ENCODE results near the gene WDR81.
A peak's percentile ranks its signal among the peaks of the same experiment; 100 is the strongest.

WDR81 gene

GRCh38 chr17:1730326-1731193, 6.1 kb downstream of the WDR81 start:
- H3K27ac ChIP-seq: peak overlapping the region; percentile 35; the same call in 1 of the 2 replicates
- no peak overlapping the region for H3K9ac ChIP-seq
- H4K20me1 ChIP-seq: no peaks in the 10 kb centered on the region
- H3K4me3 ChIP-seq: no peak overlapping the region
- no peak for TF ChIP-seq Cebpa-rat (IDR thresholded peaks at IDR 0.05)
- no peaks in the 10 kb centered on the region for H3K27me3 ChIP-seq
- peaks cover 67% of the 10 kb centered on the region for H3K36me3 ChIP-seq
- H3K4me1 ChIP-seq: peaks cover 95% of the 10 kb centered on the region
- H3K4me2 ChIP-seq: no peak overlapping the region
- H3K9me3 ChIP-seq: no peaks in the 10 kb centered on the region

- H3K4me3 ChIP-seq: no peak overlapping the region
- no peaks in the 10 kb centered on the region for H4K20me1 ChIP-seq
- no peak overlapping the region for H3K4me2 ChIP-seq
- 0 out of 2 replicates have a peak overlapping the region, but pooled peaks have one; percentile 35 for H3K27ac ChIP-seq
- peaks cover 65% of the 10 kb centered on the region for H3K36me3 ChIP-seq
- TF ChIP-seq Cebpa-rat (IDR thresholded peaks at IDR 0.05): no peak
- no peaks in the 10 kb centered on the region for H3K27me3 ChIP-seq
- H3K9ac ChIP-seq: no peak overlapping the region
- H3K9me3 ChIP-seq: no peaks in the 10 kb centered on the region
- peaks cover 95% of the 10 kb centered on the region for H3K4me1 ChIP-seq
Measured at GRCh38 chr17:1731194-1731506, 6.6 kb downstream of the WDR81 start.

GRCh38 chr17:1732241-1732832, 7.8 kb downstream of the WDR81 start:
- H3K4me1 ChIP-seq: peaks cover 94% of the 10 kb centered on the region
- no peak overlapping the region for H3K4me3 ChIP-seq
- 0 out of 2 replicates have a peak overlapping the region, but pooled peaks have one; percentile 32 for H3K9ac ChIP-seq
- H3K27ac ChIP-seq: peak overlapping the region; percentile 64
- no peaks in the 10 kb centered on the region for H3K9me3 ChIP-seq
- peaks cover 62% of the 10 kb centered on the region for H3K36me3 ChIP-seq
- no peaks in the 10 kb centered on the region for H4K20me1 ChIP-seq
- H3K4me2 ChIP-seq: peak overlapping the region; percentile 75
- no peak for TF ChIP-seq Cebpa-rat (IDR thresholded peaks at IDR 0.05)
- no peaks in the 10 kb centered on the region for H3K27me3 ChIP-seq

GRCh38 chr17:1732833-1733321, 8.4 kb downstream of the WDR81 start:
- no peak overlapping the region for H3K4me3 ChIP-seq
- H3K4me1 ChIP-seq: peaks cover 88% of the 10 kb centered on the region
- no peaks in the 10 kb centered on the region for H4K20me1 ChIP-seq
- 0 out of 2 replicates have a peak overlapping the region, but pooled peaks have one; percentile 32 for H3K9ac ChIP-seq
- peak overlapping the region; percentile 64 for H3K27ac ChIP-seq
- peak overlapping the region; percentile 75 for H3K4me2 ChIP-seq
- H3K9me3 ChIP-seq: no peaks in the 10 kb centered on the region
- TF ChIP-seq Cebpa-rat (IDR thresholded peaks at IDR 0.05): no peak
- H3K36me3 ChIP-seq: peaks cover 62% of the 10 kb centered on the region
- H3K27me3 ChIP-seq: no peaks in the 10 kb centered on the region

DNA sequence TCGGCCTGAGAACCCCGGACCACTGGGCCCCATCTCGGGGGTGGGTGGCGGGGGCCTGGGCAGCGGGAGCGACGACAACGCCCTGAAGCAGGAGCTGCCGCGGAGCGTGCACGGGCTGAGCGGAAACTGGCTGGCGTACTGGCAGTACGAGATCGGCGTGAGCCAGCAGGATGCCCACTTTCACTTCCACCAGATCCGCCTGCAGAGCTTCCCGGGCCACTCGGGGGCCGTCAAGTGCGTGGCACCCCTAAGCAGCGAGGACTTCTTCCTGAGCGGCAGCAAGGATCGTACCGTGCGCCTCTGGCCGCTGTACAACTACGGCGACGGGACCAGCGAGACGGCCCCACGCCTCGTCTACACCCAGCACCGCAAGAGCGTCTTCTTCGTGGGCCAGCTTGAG, 9.3 kb downstream of the WDR81 start:
- H3K36me3 ChIP-seq: peaks cover 58% of the 10 kb centered on the region
- H3K27ac ChIP-seq: peak overlapping the region; percentile 44
- H3K9me3 ChIP-seq: no peaks in the 10 kb centered on the region
- TF ChIP-seq Cebpa-rat (IDR thresholded peaks at IDR 0.05): no peak
- H3K27me3 ChIP-seq: no peaks in the 10 kb centered on the region
- peak overlapping the region; percentile 75 for H3K4me2 ChIP-seq
- no peak overlapping the region for H3K9ac ChIP-seq
- peaks cover 79% of the 10 kb centered on the region for H3K4me1 ChIP-seq
- no peak overlapping the region for H3K4me3 ChIP-seq
- H4K20me1 ChIP-seq: no peaks in the 10 kb centered on the region

GRCh38 chr17:1735418-1735817, 10.9 kb downstream of the WDR81 start:
- Histone ChIP-seq H3K9ac (0 out of 2 replicates have a peak overlapping the region, but pooled peaks have one; percentile 15), H3K4me3 (no peak overlapping the region), H4K20me1 (no peaks in the 10 kb centered on the region), H3K4me2 (peak overlapping the region; percentile 34), H3K27me3 (no peaks in the 10 kb centered on the region), H3K4me1 (peaks cover 65% of the 10 kb centered on the region), H3K9me3 (no peaks in the 10 kb centered on the region), H3K27ac (peak overlapping the region; percentile 16), H3K36me3 (peaks cover 53% of the 10 kb centered on the region)
- no peak for TF ChIP-seq Cebpa-rat (IDR thresholded peaks at IDR 0.05)

DNA sequence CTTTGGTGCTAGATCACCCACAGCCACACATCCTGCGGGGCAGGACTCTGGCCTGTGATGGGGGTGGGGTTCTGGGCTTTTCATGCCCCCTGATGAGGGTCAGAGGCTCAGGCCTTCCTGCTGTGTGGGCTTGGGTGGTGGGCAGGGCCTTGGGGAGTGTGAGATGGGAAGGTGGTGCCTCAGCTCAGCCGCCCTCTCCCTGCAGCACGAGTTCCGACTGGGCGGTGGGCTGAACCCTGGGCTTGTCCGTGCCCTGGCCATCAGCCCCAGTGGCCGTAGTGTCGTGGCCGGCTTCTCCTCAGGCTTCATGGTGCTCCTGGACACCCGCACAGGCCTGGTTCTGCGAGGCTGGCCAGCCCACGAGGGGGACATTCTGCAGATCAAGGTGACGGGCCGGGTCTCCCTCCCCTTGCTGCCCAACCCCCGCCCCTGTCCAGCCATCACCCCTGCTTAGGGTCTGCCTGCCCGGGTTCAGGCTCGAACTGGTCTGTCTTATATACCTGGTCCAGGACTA, 11.4 kb downstream of the WDR81 start:
- Histone ChIP-seq H4K20me1 (no peaks in the 10 kb centered on the region), H3K27me3 (no peaks in the 10 kb centered on the region), H3K9ac (0 out of 2 replicates have a peak overlapping the region, but pooled peaks have one; percentile 15), H3K4me1 (peaks cover 60% of the 10 kb centered on the region), H3K36me3 (peaks cover 48% of the 10 kb centered on the region), H3K9me3 (no peaks in the 10 kb centered on the region), H3K4me3 (no peak overlapping the region), H3K27ac (peak overlapping the region; percentile 16), H3K4me2 (peak overlapping the region; percentile 34)
- no peak for TF ChIP-seq Cebpa-rat (IDR thresholded peaks at IDR 0.05)

DNA sequence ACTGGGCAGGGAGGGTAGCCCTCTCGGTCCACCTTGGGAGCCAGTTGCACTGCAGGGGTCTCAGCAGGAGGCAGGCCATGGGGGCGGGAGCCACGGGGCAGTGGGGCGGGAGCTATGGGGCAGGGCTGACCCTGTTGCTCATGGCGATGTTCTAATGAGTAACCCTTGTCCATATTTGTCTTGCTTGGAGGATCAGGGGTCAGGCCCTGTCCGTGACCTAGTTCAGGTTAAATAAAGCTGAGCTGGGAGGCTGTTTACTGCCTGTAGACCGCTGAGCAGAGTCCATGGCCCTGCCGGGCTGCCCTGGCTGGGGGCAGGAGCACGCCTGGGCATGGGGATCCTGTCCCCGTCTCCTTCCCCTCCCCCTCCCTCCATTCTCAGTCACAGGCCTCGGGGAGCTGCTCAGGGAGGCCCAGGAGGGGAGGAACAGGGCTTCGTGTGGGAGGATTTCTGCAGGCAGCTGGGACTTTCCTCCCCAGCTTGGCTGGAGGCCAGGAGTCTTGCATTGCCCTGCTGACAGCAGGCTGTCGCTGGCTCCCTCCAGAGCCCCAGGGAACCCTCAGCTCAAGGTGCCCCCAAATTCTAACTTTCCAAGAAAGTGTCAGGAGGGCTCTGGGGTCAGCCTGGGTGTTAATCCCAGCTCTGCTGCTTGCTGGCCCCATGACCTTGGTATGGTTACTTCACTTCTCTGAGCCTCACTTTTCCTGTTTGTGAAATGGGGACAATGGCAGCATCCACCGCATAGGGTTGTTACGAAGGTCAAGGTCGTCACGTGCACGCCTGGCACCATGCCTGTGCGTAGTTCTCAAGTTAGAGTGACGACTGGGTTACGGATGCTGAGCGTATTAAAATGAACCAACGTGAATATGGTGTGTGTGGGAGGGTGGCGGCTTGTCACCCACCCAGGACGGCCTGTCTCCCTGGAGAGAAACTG, 12.1 kb downstream of the WDR81 start:
- no peaks in the 10 kb centered on the region for H4K20me1 ChIP-seq
- no peak overlapping the region for H3K9ac ChIP-seq
- peaks cover 44% of the 10 kb centered on the region for H3K36me3 ChIP-seq
- H3K27ac ChIP-seq: peak overlapping the region; percentile 16
- H3K9me3 ChIP-seq: no peaks in the 10 kb centered on the region
- no peak overlapping the region for H3K4me3 ChIP-seq
- TF ChIP-seq Cebpa-rat (IDR thresholded peaks at IDR 0.05): no peak
- peaks cover 53% of the 10 kb centered on the region for H3K4me1 ChIP-seq
- H3K4me2 ChIP-seq: peak overlapping the region; percentile 2; the same call in 1 of the 2 replicates
- no peaks in the 10 kb centered on the region for H3K27me3 ChIP-seq

Measured in BLaER1 (cell line).